Measurements from ENCODE around the gene CD93.

The CD93 gene

GRCh38 chr20:23086056-23086566, at the start of gene CD93:
CD93 (minus strand) TSS chr20:23086324; CDS start chr20:23086192, 132 bp downstream.
- no peak within 1 kb of the TSS for H3K4me3 ChIP-seq (ENCODE audit: low read depth, low read length)
- no peak for TF ChIP-seq CTCF (IDR thresholded peaks at IDR 0.05; ENCODE audit: control insufficient read depth, extremely low read depth, insufficient read depth)
- DNase-seq (ENCODE audit: low read depth): no peak

- no peak for DNase-seq (ENCODE audit: low read depth)
- TF ChIP-seq CTCF (IDR thresholded peaks at IDR 0.05; ENCODE audit: control insufficient read depth, extremely low read depth, insufficient read depth): no peak
- no peak overlapping the region for H3K4me3 ChIP-seq (ENCODE audit: low read depth, low read length)
Observed at GRCh38 chr20:23133560-23133998, 47.5 kb upstream of the CD93 start.

- TF ChIP-seq CTCF (IDR thresholded peaks at IDR 0.05; ENCODE audit: control insufficient read depth, extremely low read depth, insufficient read depth): no peak
- no peak for DNase-seq (ENCODE audit: low read depth)
- H3K4me3 ChIP-seq (ENCODE audit: low read depth, low read length): no peak overlapping the region
Observed at GRCh38 chr20:23132930-23133559, 46.9 kb upstream of the CD93 start.

GRCh38 chr20:23132293-23132929, 46.3 kb upstream of the CD93 start:
- no peak for DNase-seq (ENCODE audit: low read depth)
- no peak for TF ChIP-seq CTCF (IDR thresholded peaks at IDR 0.05; ENCODE audit: control insufficient read depth, extremely low read depth, insufficient read depth)
- no peak overlapping the region for H3K4me3 ChIP-seq (ENCODE audit: low read depth, low read length)

GRCh38 chr20:23131766-23132165, 45.6 kb upstream of the CD93 start:
- DNase-seq (ENCODE audit: low read depth): no peak
- H3K4me3 ChIP-seq (ENCODE audit: low read depth, low read length): no peak overlapping the region
- TF ChIP-seq CTCF (IDR thresholded peaks at IDR 0.05; ENCODE audit: control insufficient read depth, extremely low read depth, insufficient read depth): no peak

- H3K4me3 ChIP-seq (ENCODE audit: low read depth, low read length): no peak overlapping the region
- DNase-seq (ENCODE audit: low read depth): no peak
- no peak for TF ChIP-seq CTCF (IDR thresholded peaks at IDR 0.05; ENCODE audit: control insufficient read depth, extremely low read depth, insufficient read depth)
Observed at GRCh38 chr20:23130622-23131140, 44.6 kb upstream of the CD93 start.
